AG08395 (cell line): ENCODE data around the gene CSNK1A1.
"Not testable (repeated sequence)": the region's sequence is repeated elsewhere in the genome, so short reads cannot be mapped to it uniquely, and the experiment has no call there.

ENCODE experiments used
- DNase-seq: peaks from one replicate; pipeline ENCODE4 v3.0.0; 2012; ENCODE audit warnings: mixed read lengths, low spot score

CSNK1A1 gene

GRCh38 chr5:149490599-149491485 is 60.4 kb downstream of the CSNK1A1 start:
- no peak for DNase-seq

GRCh38 chr5:149489605-149490037 is 61.6 kb downstream of the CSNK1A1 start:
- DNase-seq, result no peak

- DNase-seq, result no peak
These were observed 62.5 kb downstream of the CSNK1A1 start for GRCh38 chr5:149488645-149489306.

DNA sequence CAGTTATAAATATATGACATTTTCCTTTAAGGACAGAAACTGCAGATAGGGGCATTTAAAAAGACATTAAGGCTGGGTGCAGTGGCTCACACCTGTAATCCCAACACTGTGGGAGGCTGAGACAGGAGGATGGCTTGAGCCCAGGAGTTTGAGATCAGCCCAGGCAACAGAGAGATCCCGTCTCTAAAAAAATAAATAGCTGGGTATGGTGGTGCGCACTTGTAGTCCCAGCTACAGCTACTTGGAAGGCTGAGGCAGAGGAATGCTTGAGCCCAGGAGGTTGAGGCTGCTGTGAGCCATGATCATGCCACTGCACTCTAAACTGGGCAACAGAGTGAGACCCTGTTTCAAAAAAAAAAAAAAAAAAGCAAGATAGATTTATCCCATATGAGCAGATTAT is 63.6 kb downstream of the CSNK1A1 start:
- DNase-seq, result no peak

DNA sequence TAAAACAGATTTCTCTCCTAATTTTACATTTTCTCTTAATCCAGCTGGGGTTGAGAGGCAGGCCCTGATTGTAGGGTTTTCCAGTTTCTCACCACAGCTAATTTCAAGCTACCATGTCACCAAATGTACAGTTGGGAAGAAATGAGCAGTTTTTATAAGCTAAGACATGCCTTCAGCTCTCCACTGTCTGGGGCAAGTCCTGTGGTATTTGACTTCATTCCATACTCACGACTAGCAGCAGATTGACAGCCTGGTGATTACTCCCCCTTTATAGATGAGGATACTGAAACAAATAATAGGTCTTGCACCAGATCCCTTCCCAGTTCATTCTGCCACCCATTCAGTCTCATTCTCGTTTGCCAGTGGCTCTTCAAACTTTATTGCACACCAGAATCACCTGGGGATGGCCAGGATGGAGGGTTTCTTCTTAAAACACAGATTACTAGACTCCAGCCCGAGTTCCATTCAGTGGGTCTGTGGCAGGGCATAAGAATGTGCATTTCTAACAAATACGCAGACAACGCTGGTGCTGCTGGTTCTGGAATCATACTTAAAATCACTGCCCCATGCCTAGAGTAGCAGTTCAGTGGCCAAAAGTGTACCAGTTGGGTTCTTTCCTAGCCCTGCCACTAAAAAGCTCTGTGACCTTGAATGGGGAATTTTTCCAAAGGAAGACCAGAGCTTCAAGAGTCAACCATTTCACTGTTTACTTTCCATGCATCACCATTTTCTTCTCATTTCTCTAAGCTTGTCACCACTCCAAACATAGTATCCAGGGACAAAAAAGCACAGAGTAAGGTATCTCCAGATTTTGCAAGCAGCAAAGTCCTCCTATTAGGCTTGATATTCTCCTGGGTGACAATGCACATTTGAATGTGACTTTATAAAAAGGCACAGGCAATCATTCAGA is 64.3 kb downstream of the CSNK1A1 start:
- peak; percentile 53 for DNase-seq

DNA sequence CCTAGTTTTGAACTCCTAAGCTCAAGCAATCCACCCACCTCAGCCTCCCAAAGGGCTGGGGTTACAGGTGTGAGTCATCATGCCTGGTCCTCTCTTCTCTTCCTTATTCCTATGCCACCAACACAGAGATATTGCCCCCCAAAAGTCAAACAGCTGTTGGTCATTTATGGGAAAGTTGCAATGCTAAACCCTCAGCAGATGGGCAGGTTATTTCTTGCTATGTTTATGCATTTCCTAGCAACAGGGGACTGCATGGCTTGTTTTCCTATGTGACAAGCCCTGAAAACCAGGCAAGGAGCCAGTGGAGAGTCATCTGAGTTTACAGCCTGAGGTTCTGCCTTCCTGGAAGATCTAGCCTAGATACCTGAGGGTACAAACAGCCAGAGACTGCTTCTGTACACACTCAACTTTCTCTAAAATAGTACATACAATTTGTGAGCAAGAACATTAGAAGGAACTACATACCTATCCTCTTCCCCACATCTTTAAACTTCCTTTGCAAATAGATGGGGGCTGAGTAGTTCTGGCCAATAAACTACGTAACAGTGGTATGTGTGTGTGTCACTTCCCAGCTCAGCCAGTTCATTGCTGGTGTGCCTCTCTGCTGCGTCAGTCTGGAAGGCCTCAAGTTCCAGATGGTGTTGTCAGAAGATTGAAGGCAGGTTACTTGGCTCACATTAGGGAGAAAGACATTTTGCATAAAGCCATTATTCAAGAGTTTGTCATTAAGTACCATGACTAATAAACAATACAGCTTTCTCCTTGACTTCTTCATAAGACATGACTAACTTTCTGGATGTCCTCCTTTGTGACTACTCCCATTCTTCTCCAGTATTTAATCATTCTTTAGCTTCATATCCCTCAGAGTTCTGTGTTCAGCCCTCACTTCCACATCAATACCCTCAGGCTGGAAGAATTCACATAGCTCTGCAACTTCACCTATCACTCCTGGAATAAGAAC is 65.3 kb downstream of the CSNK1A1 start:
- peak; percentile 85 for DNase-seq

DNA sequence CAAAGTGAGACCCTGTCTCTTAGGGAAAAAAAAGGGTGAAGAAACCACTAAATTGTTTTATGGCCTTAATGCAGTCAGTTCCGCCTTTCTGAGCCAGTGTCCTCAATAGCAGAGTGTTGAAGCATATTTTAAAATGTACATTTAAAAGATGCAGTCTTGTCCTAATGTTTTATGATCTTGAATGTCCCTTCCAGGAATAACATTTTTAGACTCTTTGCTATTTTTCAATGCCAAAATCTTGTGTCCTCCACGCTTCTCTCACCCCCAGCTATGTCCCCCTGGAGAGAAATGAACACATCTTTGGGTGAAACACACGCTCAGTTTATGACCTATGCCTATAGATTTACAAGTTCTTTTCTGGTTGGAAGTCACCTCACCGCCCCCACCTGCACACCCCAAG is 69.8 kb downstream of the CSNK1A1 start:
- DNase-seq, result no peak

GRCh38 chr5:149478761-149479160 is 72.5 kb downstream of the CSNK1A1 start:
- DNase-seq, result no peak

GRCh38 chr5:149475777-149476176 is 75.5 kb downstream of the CSNK1A1 start:
- DNase-seq, result no peak

DNA sequence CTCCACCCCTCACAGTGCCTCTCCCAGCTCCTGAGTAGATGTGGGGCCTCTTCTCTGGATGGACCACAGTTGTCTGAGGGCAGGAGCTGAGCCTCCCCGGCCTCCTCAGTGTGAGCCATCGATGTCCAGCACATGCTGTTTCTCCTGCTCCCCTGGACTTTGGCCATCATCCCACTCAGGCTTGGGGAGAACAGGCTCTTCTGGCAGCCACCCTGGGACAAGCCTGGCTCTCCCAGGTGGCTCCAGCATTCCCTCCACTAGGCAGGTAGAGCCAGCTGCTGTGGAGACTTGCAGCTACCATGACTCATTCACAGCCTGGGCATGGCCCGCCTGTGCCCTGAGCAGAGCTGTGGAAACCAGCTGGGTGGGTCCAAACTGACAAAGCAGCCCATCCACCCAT is 77.0 kb downstream of the CSNK1A1 start:
- DNase-seq, result no peak

DNA sequence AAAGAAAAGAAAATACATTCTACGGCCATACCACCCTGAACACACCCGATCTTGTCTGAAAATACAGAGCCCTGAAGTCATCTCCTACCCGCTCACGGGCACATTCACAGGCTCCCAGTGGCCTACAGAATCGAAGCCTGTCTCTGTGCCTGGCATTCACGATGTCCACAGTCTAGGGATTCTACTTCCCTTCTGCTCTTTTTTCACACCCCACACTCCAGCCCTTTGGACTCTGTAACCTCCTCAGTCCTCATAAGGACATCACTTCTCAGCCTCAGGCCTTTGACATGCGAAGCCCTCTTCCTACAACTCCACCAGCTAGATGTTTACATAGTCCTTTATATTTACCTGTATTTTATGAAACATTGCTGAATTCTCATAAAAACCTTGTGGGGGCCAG is 77.8 kb downstream of the CSNK1A1 start:
- DNase-seq, result no peak

GRCh38 chr5:149472399-149472798 is 78.8 kb downstream of the CSNK1A1 start:
- no peak for DNase-seq

- peak; percentile 45 for DNase-seq
These were observed 79.6 kb downstream of the CSNK1A1 start for GRCh38 chr5:149471406-149472183.

GRCh38 chr5:149470942-149471341 is 80.3 kb downstream of the CSNK1A1 start:
- no peak for DNase-seq

GRCh38 chr5:149466457-149466972 is 84.7 kb downstream of the CSNK1A1 start:
- DNase-seq, result peak; percentile 81

GRCh38 chr5:149464796-149465489 is 86.3 kb downstream of the CSNK1A1 start:
- peak; percentile 76 for DNase-seq

- not testable (repeated sequence) for DNase-seq
These were observed 89.3 kb downstream of the CSNK1A1 start for GRCh38 chr5:149461907-149462306.

DNA sequence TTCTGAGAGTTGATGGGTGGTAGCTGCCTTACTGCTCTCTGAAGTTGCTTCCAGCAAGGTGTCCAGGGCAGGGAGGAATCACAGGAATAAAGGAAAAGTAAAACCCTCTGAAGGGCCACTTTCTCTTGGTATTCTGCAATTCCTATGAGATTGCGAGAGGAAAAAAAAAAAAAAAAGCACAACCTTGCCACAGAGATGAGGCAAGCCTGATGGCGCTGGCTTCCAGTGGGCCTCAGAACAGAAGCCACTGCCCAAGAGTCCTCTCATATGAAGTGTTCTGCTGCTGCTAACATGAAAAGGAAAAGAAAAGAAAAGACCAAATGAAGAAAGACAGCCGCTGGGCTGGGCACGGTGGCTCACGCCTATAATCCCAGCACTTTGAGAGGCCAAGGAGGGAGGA is 91.3 kb downstream of the CSNK1A1 start:
- no peak for DNase-seq

DNA sequence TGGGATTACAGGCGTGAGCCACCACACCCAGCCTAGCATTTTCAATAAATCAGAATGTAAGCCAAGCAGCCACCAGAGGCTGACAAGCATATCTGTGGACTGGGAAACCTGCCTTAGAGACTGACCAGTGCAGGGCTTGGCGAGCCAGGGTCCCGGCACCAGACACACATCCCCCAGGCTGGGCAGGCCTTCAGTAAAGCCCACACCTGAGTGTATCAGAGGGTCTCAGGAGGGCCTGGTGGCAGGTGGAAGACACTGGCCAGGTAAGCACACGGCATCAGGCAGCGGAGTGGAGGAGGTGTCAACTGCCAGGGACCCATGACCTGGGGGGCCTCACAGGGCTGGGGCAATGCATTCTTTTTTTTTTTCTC is 93.9 kb downstream of the CSNK1A1 start:
- no peak for DNase-seq
